ENCODE measurements around the gene KCNJ15.

KCNJ15 gene

GRCh38 chr21:38354231-38354630 is 97.4 kb downstream of the KCNJ15 start:
- H3K36me3 ChIP-seq (ENCODE audit: control insufficient read depth, insufficient read depth, low read length) = no peaks in the 10 kb centered on the region
- 94 to 95% methylated on average over 10 of the region's 10 CpGs for WGBS, 2 experiments (ENCODE audit: insufficient coverage in 2 of 2)
- no peaks in the 10 kb centered on the region for H3K9me3 ChIP-seq (ENCODE audit: control insufficient read depth, low read length)
- peaks cover 11% of the 10 kb centered on the region for H3K4me1 ChIP-seq (ENCODE audit: control insufficient read depth, insufficient read depth, low read length, poor library complexity, severe bottlenecking)
- H3K27ac ChIP-seq (ENCODE audit: low read depth, low read length, severe bottlenecking) = no peak overlapping the region
- no peak overlapping the region for H3K4me3 ChIP-seq (ENCODE audit: extremely low read depth, insufficient read depth, low read length, poor library complexity, severe bottlenecking)

DNA sequence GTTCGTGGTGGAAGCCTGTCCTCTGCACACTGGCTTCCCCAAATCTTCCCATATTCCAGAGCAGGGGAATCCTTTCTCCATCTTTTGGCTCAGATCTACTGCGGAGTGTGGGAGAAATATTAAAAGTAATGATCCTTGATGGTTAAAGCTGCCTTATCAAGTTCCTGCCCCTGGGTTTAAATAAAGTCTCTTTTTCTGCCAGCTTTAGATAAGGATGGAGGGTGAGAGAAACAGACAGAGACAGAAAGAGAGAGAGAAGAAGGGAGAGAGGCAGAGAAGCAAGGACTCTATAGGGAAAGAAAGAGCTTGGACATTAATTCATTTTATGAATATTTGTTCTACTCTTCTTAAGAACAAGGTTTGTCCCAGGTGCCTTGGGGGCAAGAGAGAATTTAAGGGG is 98.0 kb downstream of the KCNJ15 start:
- H3K36me3 ChIP-seq (ENCODE audit: control insufficient read depth, insufficient read depth, low read length) = no peaks in the 10 kb centered on the region
- WGBS, 2 experiments (ENCODE audit: insufficient coverage in 2 of 2) = 86 to 90% methylated on average over 1 to 2 of the region's 2 CpGs
- H3K4me3 ChIP-seq (ENCODE audit: extremely low read depth, insufficient read depth, low read length, poor library complexity, severe bottlenecking) = no peak overlapping the region
- peaks cover 11% of the 10 kb centered on the region for H3K4me1 ChIP-seq (ENCODE audit: control insufficient read depth, insufficient read depth, low read length, poor library complexity, severe bottlenecking)
- H3K9me3 ChIP-seq (ENCODE audit: control insufficient read depth, low read length) = no peaks in the 10 kb centered on the region
- H3K27ac ChIP-seq (ENCODE audit: low read depth, low read length, severe bottlenecking) = no peak overlapping the region

- H3K4me1 ChIP-seq (ENCODE audit: control insufficient read depth, insufficient read depth, low read length, poor library complexity, severe bottlenecking) = peaks cover 11% of the 10 kb centered on the region
- no peaks in the 10 kb centered on the region for H3K36me3 ChIP-seq (ENCODE audit: control insufficient read depth, insufficient read depth, low read length)
- no peaks in the 10 kb centered on the region for H3K9me3 ChIP-seq (ENCODE audit: control insufficient read depth, low read length)
- H3K4me3 ChIP-seq (ENCODE audit: extremely low read depth, insufficient read depth, low read length, poor library complexity, severe bottlenecking) = no peak overlapping the region
- 90 to 94% methylated on average over 3 to 4 of the region's 4 CpGs for WGBS, 2 experiments (ENCODE audit: insufficient coverage in 2 of 2)
- H3K27ac ChIP-seq (ENCODE audit: low read depth, low read length, severe bottlenecking) = no peak overlapping the region
Observed at GRCh38 chr21:38355353-38355752, 98.6 kb downstream of the KCNJ15 start.

DNA sequence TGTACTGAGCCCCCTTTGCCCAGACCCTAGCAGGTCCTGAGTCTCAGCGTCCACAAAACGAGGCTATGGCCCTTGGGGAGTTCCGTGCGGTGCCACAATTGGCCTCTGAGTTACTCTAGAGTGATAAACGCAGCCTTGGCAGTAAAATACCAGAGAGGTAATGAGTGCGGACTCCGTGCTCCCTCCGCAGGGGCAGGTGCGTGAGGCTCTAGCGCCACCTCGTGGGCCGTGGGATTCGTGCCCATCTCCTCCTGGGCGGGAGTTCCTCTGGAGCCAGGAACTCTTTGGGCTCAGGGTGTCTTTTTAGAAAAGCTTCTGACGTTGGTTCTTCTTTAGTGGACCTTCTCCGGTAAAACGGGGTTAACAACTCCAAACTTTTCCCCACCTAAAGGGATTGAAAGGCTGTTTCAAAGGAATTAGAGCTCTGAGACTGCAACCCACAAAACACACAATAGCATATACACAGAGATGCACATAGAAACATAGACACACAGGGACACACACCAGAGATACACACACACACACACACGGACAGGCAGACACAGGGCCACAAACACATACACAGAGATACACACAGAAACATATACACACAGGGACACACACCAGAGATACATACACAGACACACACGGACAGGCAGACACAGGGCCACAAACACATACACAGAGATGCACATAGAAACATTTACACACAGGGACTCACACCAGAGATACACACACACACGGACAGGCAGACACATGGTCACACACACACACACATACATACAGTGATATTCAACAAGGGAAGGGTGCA is 99.4 kb downstream of the KCNJ15 start:
- Histone ChIP-seq H3K27ac (ENCODE audit: low read depth, low read length, severe bottlenecking) (no peak overlapping the region), H3K4me1 (ENCODE audit: control insufficient read depth, insufficient read depth, low read length, poor library complexity, severe bottlenecking) (peaks cover 6% of the 10 kb centered on the region), H3K36me3 (ENCODE audit: control insufficient read depth, insufficient read depth, low read length) (no peaks in the 10 kb centered on the region), H3K4me3 (ENCODE audit: extremely low read depth, insufficient read depth, low read length, poor library complexity, severe bottlenecking) (no peak overlapping the region), H3K9me3 (ENCODE audit: control insufficient read depth, low read length) (no peaks in the 10 kb centered on the region)
- WGBS, 2 experiments (ENCODE audit: insufficient coverage in 2 of 2) = 11% methylated on average over 12 to 19 of the region's 20 CpGs

Measured in mesodermal cell (in vitro differentiated cells).